ENCODE measurements around the gene NCR3LG1. TPM values are rescaled to one million over a fixed set of nuclear protein-coding genes. Genes with fewer than 3 reads are reported as not detected.

Gene NCR3LG1
- total and polyA plus RNA-seq, 9 of the 15 experiments (the other 6 are each of a cell fraction or from before 2014, with no cell fraction given): 4.1 to 39.8 (median 25.1) TPM

- TF ChIP-seq RNF219 (CRISPR knock-in tag; IDR thresholded peaks at IDR 0.05) (no peak), CTCF (IDR thresholded peaks at IDR 0.05 in 2 of 3, conservative IDR thresholded peaks at IDR 0.05 in 1 of 3; ENCODE audit: insufficient read depth in 2 of 3, low read depth in 1 of 3, low read length in 3 of 3) (peak; percentile 91 to 93 (median 92)), ZBTB43 (CRISPR knock-in tag; IDR thresholded peaks at IDR 0.05) (no peak), ZKSCAN8 (CRISPR knock-in tag; IDR thresholded peaks at IDR 0.05) (no peak), SOX6 (IDR thresholded peaks at IDR 0.05) (no peak), ZC3H11A (IDR thresholded peaks at IDR 0.05; ENCODE audit: low read depth, low read length) (no peak), LCOR (CRISPR knock-in tag; IDR thresholded peaks at IDR 0.05) (no peak), NCOA4 (IDR thresholded peaks at IDR 0.05; ENCODE audit: partially characterized antibody) (no peak), HDAC1 (IDR thresholded peaks at IDR 0.05) (no peak), RCOR1 (IDR thresholded peaks at IDR 0.05; ENCODE audit: borderline replicate concordance in 1 of 2, low read depth in 2 of 2, low read length in 2 of 2) (no peak), CTCFL (IDR thresholded peaks at IDR 0.05; ENCODE audit: borderline replicate concordance, insufficient read depth, low read depth, low read length, poor library complexity, severe bottlenecking) (peak; percentile 73)
Observed at GRCh38 chr11:17384002-17384511, 32.5 kb downstream of the NCR3LG1 start (continued).

All from K562 (cell line).